Mesothelial cell of epicardium (in vitro differentiated cells): Measurements from ENCODE around the gene SBSN. TPM values are rescaled to one million over a fixed set of nuclear protein-coding genes. Genes with fewer than 3 reads are reported as not detected.

Source experiments
- DNase-seq, 2 experiments: peaks; one replicate each; pipeline ENCODE4 v3.0.0; 2021; ENCODE audit warnings: low spot score in 2 of 2; ENCODE audit not compliant: unreplicated experiment in 2 of 2
- H3K27ac Mint-ChIP-seq: 2 replicates; pipeline ENCODE4 v1.8.0; 2021; ENCODE audit warnings: mixed read lengths
- H3K27me3 Mint-ChIP-seq: 2 replicates; pipeline ENCODE4 v1.8.0; 2021; ENCODE audit warnings: low read depth, mixed read lengths
- H3K36me3 Mint-ChIP-seq: 2 replicates; pipeline ENCODE4 v1.8.0; 2021; ENCODE audit warnings: mixed read lengths
- H3K4me1 Mint-ChIP-seq: 2 replicates; pipeline ENCODE4 v1.8.0; 2021; ENCODE audit warnings: mixed read lengths
- H3K4me3 Mint-ChIP-seq: 2 replicates; pipeline ENCODE4 v1.8.0; 2021; ENCODE audit warnings: mild to moderate bottlenecking, moderate library complexity, mixed read lengths
- H3K9me3 Mint-ChIP-seq: 2 replicates; pipeline ENCODE4 v1.8.0; 2021; ENCODE audit warnings: mixed read lengths
- total RNA-seq: library from RNA; stranded (reverse); gene quantifications from 3 replicates; pipeline ENCODE4 v1.2.1, GENCODE V29; 2021
- TF ChIP-seq, protein P1 (sequence below): fragments of 200-600 bp; sonication (generic); IDR thresholded peaks from one replicate; pipeline ENCODE4 v1.5.0; 2021; ENCODE audit warnings: antibody characterized with exemption; ENCODE audit not compliant: unreplicated experiment

SBSN gene
- total RNA-seq: 0.32 to 0.49 TPM (median 0.47 TPM) in 3 replicates

DNA sequence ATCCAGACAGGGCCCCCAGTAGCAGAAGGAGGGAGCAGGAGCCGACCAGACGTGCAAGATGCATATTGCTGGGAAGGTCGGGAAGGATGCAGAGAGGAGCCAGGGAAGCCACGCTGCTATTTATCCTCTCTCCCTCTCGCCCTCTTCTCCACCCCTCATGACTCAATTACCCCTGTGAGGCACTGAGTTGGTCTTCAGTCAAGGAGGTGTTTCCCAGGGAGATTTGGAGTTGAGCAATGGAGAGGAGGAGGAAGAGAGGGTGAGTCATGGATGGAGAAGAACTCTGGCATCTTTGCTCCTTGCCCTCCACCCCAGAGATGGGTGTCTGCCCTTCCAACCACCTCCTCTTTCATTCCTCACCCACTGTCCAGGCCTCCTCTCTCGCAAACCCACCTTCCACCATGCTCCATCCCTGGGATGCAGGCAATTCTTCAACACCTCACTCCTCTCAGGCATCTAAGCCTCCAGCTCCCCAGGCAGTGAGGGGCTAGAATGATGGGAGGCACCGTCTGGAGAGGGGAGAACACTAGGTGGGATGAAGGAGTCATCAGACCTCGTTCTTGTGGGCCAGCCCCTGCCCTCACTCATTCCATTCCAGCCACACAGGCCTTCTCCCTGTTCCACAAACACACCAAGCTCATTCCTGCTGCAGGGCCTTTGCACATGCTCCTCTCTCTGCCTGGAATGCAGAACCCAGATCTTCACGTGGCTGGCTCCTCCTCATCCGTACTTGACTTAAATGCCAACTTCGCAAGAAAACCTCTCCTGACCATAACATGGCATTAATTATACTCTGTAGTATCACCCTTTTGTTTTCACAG, at the start of gene SBSN:
SBSN (minus strand) TSS at position 94 of the 821 bp plus-strand sequence; CDS start at position 64, 30 bp downstream.
- no peak within 1 kb of the TSS for H3K27ac Mint-ChIP-seq
- TF ChIP-seq, protein P1, sequence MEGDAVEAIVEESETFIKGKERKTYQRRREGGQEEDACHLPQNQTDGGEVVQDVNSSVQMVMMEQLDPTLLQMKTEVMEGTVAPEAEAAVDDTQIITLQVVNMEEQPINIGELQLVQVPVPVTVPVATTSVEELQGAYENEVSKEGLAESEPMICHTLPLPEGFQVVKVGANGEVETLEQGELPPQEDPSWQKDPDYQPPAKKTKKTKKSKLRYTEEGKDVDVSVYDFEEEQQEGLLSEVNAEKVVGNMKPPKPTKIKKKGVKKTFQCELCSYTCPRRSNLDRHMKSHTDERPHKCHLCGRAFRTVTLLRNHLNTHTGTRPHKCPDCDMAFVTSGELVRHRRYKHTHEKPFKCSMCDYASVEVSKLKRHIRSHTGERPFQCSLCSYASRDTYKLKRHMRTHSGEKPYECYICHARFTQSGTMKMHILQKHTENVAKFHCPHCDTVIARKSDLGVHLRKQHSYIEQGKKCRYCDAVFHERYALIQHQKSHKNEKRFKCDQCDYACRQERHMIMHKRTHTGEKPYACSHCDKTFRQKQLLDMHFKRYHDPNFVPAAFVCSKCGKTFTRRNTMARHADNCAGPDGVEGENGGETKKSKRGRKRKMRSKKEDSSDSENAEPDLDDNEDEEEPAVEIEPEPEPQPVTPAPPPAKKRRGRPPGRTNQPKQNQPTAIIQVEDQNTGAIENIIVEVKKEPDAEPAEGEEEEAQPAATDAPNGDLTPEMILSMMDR: no peak
- H3K9me3 Mint-ChIP-seq: no peaks in the 10 kb centered on the region
- DNase-seq: no peak
- H3K4me1 Mint-ChIP-seq: no peaks in the 10 kb centered on the region
- H3K4me3 Mint-ChIP-seq: no peak within 1 kb of the TSS
- H3K36me3 Mint-ChIP-seq: no peaks in the 10 kb centered on the region
- H3K27me3 Mint-ChIP-seq: peaks cover 47% of the 10 kb centered on the region

GRCh38 chr19:35571406-35571965, 43.4 kb upstream of the SBSN start:
- no peak overlapping the region for H3K4me3 Mint-ChIP-seq
- peaks cover 19% of the 10 kb centered on the region for H3K9me3 Mint-ChIP-seq
- H3K4me1 Mint-ChIP-seq: no peaks in the 10 kb centered on the region
- TF ChIP-seq, protein P1: no peak
- H3K27me3 Mint-ChIP-seq: peaks cover 45% of the 10 kb centered on the region
- no peak overlapping the region for H3K27ac Mint-ChIP-seq
- DNase-seq: no peak
- no peaks in the 10 kb centered on the region for H3K36me3 Mint-ChIP-seq

GRCh38 chr19:35569281-35569781, 41.2 kb upstream of the SBSN start:
- H3K4me1 Mint-ChIP-seq: no peaks in the 10 kb centered on the region
- TF ChIP-seq, protein P1: no peak
- H3K4me3 Mint-ChIP-seq: no peak overlapping the region
- H3K36me3 Mint-ChIP-seq: no peaks in the 10 kb centered on the region
- H3K27ac Mint-ChIP-seq: no peak overlapping the region
- peaks cover 57% of the 10 kb centered on the region for H3K27me3 Mint-ChIP-seq
- DNase-seq: no peak
- H3K9me3 Mint-ChIP-seq: no peaks in the 10 kb centered on the region

DNA sequence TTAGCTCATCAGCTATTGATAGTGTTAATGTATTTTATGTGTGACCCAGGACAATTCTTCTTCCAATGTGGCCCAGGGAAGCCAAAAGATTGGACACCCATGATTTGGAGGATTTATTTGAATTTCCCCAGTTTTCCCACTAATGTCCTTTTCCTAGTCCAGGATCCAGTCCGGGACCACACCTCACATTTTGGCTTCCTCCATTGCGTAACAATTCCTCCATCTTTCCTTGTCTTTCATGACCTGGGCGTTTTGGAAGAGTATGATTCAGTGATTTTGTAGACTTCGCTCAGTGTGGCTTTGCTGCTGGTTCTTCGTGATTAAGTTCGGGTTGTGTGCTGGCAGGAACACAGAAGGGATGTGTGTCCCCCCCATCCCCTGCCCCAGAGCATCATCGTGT, 38.6 kb upstream of the SBSN start:
- Mint-ChIP-seq H3K9me3 (no peaks in the 10 kb centered on the region), H3K4me1 (no peaks in the 10 kb centered on the region)

GRCh38 chr19:35565016-35565856, 37.1 kb upstream of the SBSN start:
- Mint-ChIP-seq H3K4me3 (no peak overlapping the region), H3K27me3 (peaks cover 69% of the 10 kb centered on the region), H3K9me3 (no peaks in the 10 kb centered on the region), H3K27ac (no peak overlapping the region), H3K36me3 (no peaks in the 10 kb centered on the region), H3K4me1 (no peaks in the 10 kb centered on the region)
- no peak for DNase-seq
- TF ChIP-seq, protein P1: no peak

More for the DNA sequence above, 38.6 kb upstream of the SBSN start:
- no peak for DNase-seq
- Mint-ChIP-seq H3K4me3 (no peak overlapping the region), H3K27me3 (peaks cover 65% of the 10 kb centered on the region), H3K36me3 (no peaks in the 10 kb centered on the region), H3K27ac (no peak overlapping the region)
- TF ChIP-seq, protein P1: no peak
